Astrocyte (in vitro differentiated cells and primary cell): ENCODE data around the gene VWA8. TPM values are rescaled to one million over a fixed set of nuclear protein-coding genes. Genes with fewer than 3 reads are reported as not detected.

Source experiments
- DNase-seq: peaks from one replicate; pipeline ENCODE4 v3.0.0-alpha.2; 2010; ENCODE audit warnings: low read depth
- FAIRE-seq: peaks from 2 replicates; lab custom pipeline; 2011; peaks lifted over from hg19 to GRCh38; lab: Jason Lieb, UNC
- H2AFZ ChIP-seq: 2 replicates; pipeline ENCODE4 v1.6.0; 2012; ENCODE audit warnings: low read depth, low read length, inconsistent platforms
- H3K27ac ChIP-seq: 2 replicates; pipeline ENCODE4 v1.5.1; 2011; ENCODE audit warnings: low read depth, low read length, inconsistent platforms
- H3K27me3 ChIP-seq: 2 replicates; pipeline ENCODE4 v1.6.0; 2011; ENCODE audit warnings: low read length, inconsistent platforms; ENCODE audit not compliant: insufficient read depth
- H3K36me3 ChIP-seq: 2 replicates; pipeline ENCODE4 v1.5.1; 2011; ENCODE audit warnings: low read length, inconsistent platforms; ENCODE audit not compliant: insufficient read depth
- H3K4me1 ChIP-seq: 2 replicates; pipeline ENCODE4 v1.5.1; 2011; ENCODE audit warnings: low read length, inconsistent platforms; ENCODE audit not compliant: insufficient read depth
- H3K4me2 ChIP-seq: 2 replicates; pipeline ENCODE4 v1.6.0; 2012; ENCODE audit warnings: low read length, inconsistent platforms
- H3K4me3 ChIP-seq: 2 replicates; pipeline ENCODE4 v1.5.1; 2011; ENCODE audit warnings: low read depth, mild to moderate bottlenecking, low read length, inconsistent platforms; ENCODE audit not compliant: insufficient read depth
- H3K79me2 ChIP-seq: 2 replicates; pipeline ENCODE4 v1.6.0; 2012; ENCODE audit warnings: mild to moderate bottlenecking, low read length, inconsistent platforms; ENCODE audit not compliant: insufficient read depth
- H3K9ac ChIP-seq: 2 replicates; pipeline ENCODE4 v1.6.0; 2012; ENCODE audit warnings: mild to moderate bottlenecking, low read length, inconsistent platforms
- H3K9me3 ChIP-seq: 2 replicates; pipeline ENCODE4 v1.5.1; 2012; ENCODE audit warnings: low read depth, mild to moderate bottlenecking, low read length, inconsistent platforms; ENCODE audit not compliant: insufficient read depth
- H4K20me1 ChIP-seq: 2 replicates; pipeline ENCODE4 v1.6.0; 2012; ENCODE audit warnings: low read length, inconsistent platforms; ENCODE audit not compliant: insufficient read depth
- H3K27ac Mint-ChIP-seq: one replicate; pipeline ENCODE4 v1.8.0; 2021; ENCODE audit warnings: mild to moderate bottlenecking, mixed read lengths; ENCODE audit not compliant: unreplicated experiment
- H3K27me3 Mint-ChIP-seq: one replicate; pipeline ENCODE4 v1.8.0; 2021; ENCODE audit warnings: low read depth, mixed read lengths; ENCODE audit not compliant: unreplicated experiment
- H3K36me3 Mint-ChIP-seq: one replicate; pipeline ENCODE4 v1.8.0; 2021; ENCODE audit warnings: low read depth, mixed read lengths; ENCODE audit not compliant: unreplicated experiment
- H3K4me1 Mint-ChIP-seq: one replicate; pipeline ENCODE4 v1.8.0; 2021; ENCODE audit warnings: low read depth, mixed read lengths; ENCODE audit not compliant: unreplicated experiment
- H3K4me3 Mint-ChIP-seq: one replicate; pipeline ENCODE4 v1.8.0; 2021; ENCODE audit warnings: mild to moderate bottlenecking, moderate library complexity, mixed read lengths; ENCODE audit not compliant: unreplicated experiment
- H3K9me3 Mint-ChIP-seq: one replicate; pipeline ENCODE4 v1.8.0; 2021; ENCODE audit warnings: mild to moderate bottlenecking, mixed read lengths; ENCODE audit not compliant: unreplicated experiment
- CTCF ChIP-seq: IDR thresholded peaks from 2 replicates; pipeline ENCODE4 v1.5.1; 2011; ENCODE audit warnings: low read depth, mild to moderate bottlenecking, inconsistent platforms, low read length, moderate library complexity; ENCODE audit not compliant: insufficient read depth
- EZH2 ChIP-seq: IDR thresholded peaks from 2 replicates; pipeline ENCODE4 v1.6.1; 2012; ENCODE audit warnings: mild to moderate bottlenecking, low read length, inconsistent platforms; ENCODE audit not compliant: insufficient read depth
- total RNA-seq: library from RNA; stranded (reverse); gene quantifications from 2 replicates; pipeline ENCODE4 v1.2.1, GENCODE V29; 2021

VWA8 gene
- total RNA-seq, 1 donor from 2014 or later: 15.6 TPM

GRCh38 chr13:41670873-41671443 is 290.0 kb downstream of the VWA8 start:
- Histone ChIP-seq H3K36me3 (no peaks in the 10 kb centered on the region), H3K4me3 (no peak overlapping the region), H3K9ac (no peak overlapping the region), H4K20me1 (no peaks in the 10 kb centered on the region), H3K79me2 (no peaks in the 10 kb centered on the region), H3K9me3 (no peaks in the 10 kb centered on the region), H3K27ac (no peak overlapping the region), H3K4me2 (no peak overlapping the region), H2AFZ (no peak overlapping the region), H3K4me1 (peaks cover 3% of the 10 kb centered on the region), H3K27me3 (no peaks in the 10 kb centered on the region)
- Mint-ChIP-seq H3K27ac (peak overlapping the region; percentile 49), H3K9me3 (no peaks in the 10 kb centered on the region), H3K36me3 (no peaks in the 10 kb centered on the region), H3K27me3 (no peaks in the 10 kb centered on the region), H3K4me1 (peaks cover 16% of the 10 kb centered on the region), H3K4me3 (no peak overlapping the region)
- DNase-seq (no peak), FAIRE-seq (no peak)
- no peak for TF ChIP-seq EZH2

- no peaks in the 10 kb centered on the region for H3K9me3 ChIP-seq
- H3K4me1 Mint-ChIP-seq: peaks cover 16% of the 10 kb centered on the region
- no peaks in the 10 kb centered on the region for H4K20me1 ChIP-seq
- no peak overlapping the region for H3K4me3 Mint-ChIP-seq
- no peak overlapping the region for H3K27ac ChIP-seq
- peak; percentile 80 for TF ChIP-seq CTCF
- TF ChIP-seq EZH2: no peak
- no peak overlapping the region for H3K4me2 ChIP-seq
- H3K36me3 ChIP-seq: no peaks in the 10 kb centered on the region
- H3K27me3 Mint-ChIP-seq: no peaks in the 10 kb centered on the region
- no peak overlapping the region for H2AFZ ChIP-seq
- no peaks in the 10 kb centered on the region for H3K27me3 ChIP-seq
- no peak overlapping the region for H3K27ac Mint-ChIP-seq
- H3K9ac ChIP-seq: no peak overlapping the region
- H3K36me3 Mint-ChIP-seq: no peaks in the 10 kb centered on the region
- no peaks in the 10 kb centered on the region for H3K9me3 Mint-ChIP-seq
- DNase-seq (peak; percentile 85), FAIRE-seq (peak; percentile 99)
- no peak overlapping the region for H3K4me3 ChIP-seq
- H3K79me2 ChIP-seq: no peaks in the 10 kb centered on the region
- H3K4me1 ChIP-seq: no peaks in the 10 kb centered on the region
Observed at GRCh38 chr13:41668130-41668757, 292.7 kb downstream of the VWA8 start.

DNA sequence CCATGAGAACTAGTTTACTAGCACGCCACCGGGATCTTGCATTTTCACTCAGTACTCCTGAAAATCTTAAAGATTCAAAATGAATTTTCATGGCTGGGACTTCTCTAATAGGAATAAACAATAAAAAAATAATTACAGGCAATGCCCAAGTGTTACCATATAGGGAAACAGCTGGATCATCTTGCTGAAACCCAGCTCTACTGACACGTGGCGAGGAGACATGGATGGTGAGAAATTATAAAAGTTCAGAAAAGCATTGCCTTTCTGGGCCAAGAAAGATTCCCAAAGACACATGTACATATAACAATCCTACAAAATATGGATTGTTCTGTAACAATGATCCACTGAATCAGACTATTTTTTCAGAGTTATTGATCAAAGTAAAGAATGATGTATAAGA is 294.3 kb downstream of the VWA8 start:
- no peaks in the 10 kb centered on the region for H3K27me3 ChIP-seq
- no peak overlapping the region for H3K4me3 ChIP-seq
- Mint-ChIP-seq H3K36me3 (no peaks in the 10 kb centered on the region), H3K4me1 (peaks cover 14% of the 10 kb centered on the region), H3K9me3 (no peaks in the 10 kb centered on the region), H3K4me3 (no peak overlapping the region), H3K27ac (no peak overlapping the region), H3K27me3 (no peaks in the 10 kb centered on the region)
- no peaks in the 10 kb centered on the region for H3K79me2 ChIP-seq
- H3K9me3 ChIP-seq: no peaks in the 10 kb centered on the region
- TF ChIP-seq EZH2: no peak
- no peak for TF ChIP-seq CTCF
- H3K36me3 ChIP-seq: no peaks in the 10 kb centered on the region
- no peak overlapping the region for H3K4me2 ChIP-seq
- no peaks in the 10 kb centered on the region for H4K20me1 ChIP-seq
- H2AFZ ChIP-seq: no peak overlapping the region
- DNase-seq (no peak), FAIRE-seq (no peak)
- no peak overlapping the region for H3K27ac ChIP-seq
- H3K9ac ChIP-seq: no peak overlapping the region
- no peaks in the 10 kb centered on the region for H3K4me1 ChIP-seq
